ENCODE results near the gene FLYWCH1. TPM values are rescaled to one million over a fixed set of nuclear protein-coding genes. Genes with fewer than 3 reads are reported as not detected.
A peak's percentile ranks its signal among the peaks of the same experiment; 100 is the strongest.
"Not testable (repeated sequence)": the region's sequence is repeated elsewhere in the genome, so short reads cannot be mapped to it uniquely, and the experiment has no call there.

The FLYWCH1 gene
- total RNA-seq, 2 experiments from 2014 or later, result 44.6 to 48.9 TPM

- DNase-seq (no peak), ATAC-seq (no peak)
- peaks cover 8% of the 10 kb centered on the region for H3K4me1 Mint-ChIP-seq (ENCODE audit: low read depth)
- H3K4me3 Mint-ChIP-seq, result no peak overlapping the region
- no peak overlapping the region for H3K27ac Mint-ChIP-seq
- no peaks in the 10 kb centered on the region for H3K27me3 Mint-ChIP-seq (ENCODE audit: low read depth)
- H3K9me3 Mint-ChIP-seq (ENCODE audit: insufficient read depth), result no peaks in the 10 kb centered on the region
- H3K36me3 Mint-ChIP-seq (ENCODE audit: low read depth), result no peaks in the 10 kb centered on the region
- ChIA-PET CTCF (interaction anchor here (1.7 kb wide), 1 partner anchor 17 kb away, joined by 8 read pairs; the partner anchor contains the start of gene FLYWCH2), POLR2A (no interaction called here)
Observed at GRCh38 chr16:2900526-2901075, 11.1 kb upstream of the FLYWCH1 start.

GRCh38 chr16:2902337-2903130 lies 9.2 kb upstream of the FLYWCH1 start:
- H3K9me3 Mint-ChIP-seq (ENCODE audit: insufficient read depth), result no peaks in the 10 kb centered on the region
- H3K36me3 Mint-ChIP-seq (ENCODE audit: low read depth), result no peaks in the 10 kb centered on the region
- no peak overlapping the region for H3K4me3 Mint-ChIP-seq
- DNase-seq (no peak), ATAC-seq (no peak)
- ChIA-PET POLR2A (interaction anchor here (0.5 kb wide), 1 partner anchor 220 kb away, joined by 3 read pairs; no protein-coding TSS in a partner anchor), CTCF (interaction anchor here (0.7 to 2.1 kb wide), 5 partner anchors 9 to 34 kb away, joined by 3 to 12 read pairs (median 8); partner anchors contain the start of genes FLYWCH1 and FLYWCH2)
- no peak overlapping the region for H3K27ac Mint-ChIP-seq
- peaks cover 26% of the 10 kb centered on the region for H3K4me1 Mint-ChIP-seq (ENCODE audit: low read depth)
- H3K27me3 Mint-ChIP-seq (ENCODE audit: low read depth), result no peaks in the 10 kb centered on the region

GRCh38 chr16:2904100-2904921 lies 7.4 kb upstream of the FLYWCH1 start:
- ChIA-PET POLR2A (no interaction called here), CTCF (interaction anchor here (1.2 to 2.1 kb wide), 2 partner anchors 16 to 21 kb away, joined by 5 to 12 read pairs; partner anchors contain the start of gene FLYWCH2)
- DNase-seq (peak; percentile 84), ATAC-seq (peak; percentile 61)
- Mint-ChIP-seq H3K36me3 (ENCODE audit: low read depth) (no peaks in the 10 kb centered on the region), H3K9me3 (ENCODE audit: insufficient read depth) (no peaks in the 10 kb centered on the region), H3K4me3 (peak overlapping the region; percentile 91), H3K27ac (peak overlapping the region; percentile 90), H3K4me1 (ENCODE audit: low read depth) (peaks cover 26% of the 10 kb centered on the region), H3K27me3 (ENCODE audit: low read depth) (no peaks in the 10 kb centered on the region)

- Mint-ChIP-seq H3K36me3 (ENCODE audit: low read depth) (no peaks in the 10 kb centered on the region), H3K4me3 (peak overlapping the region; percentile 91), H3K4me1 (ENCODE audit: low read depth) (peaks cover 26% of the 10 kb centered on the region), H3K27ac (peak overlapping the region; percentile 90), H3K9me3 (ENCODE audit: insufficient read depth) (no peaks in the 10 kb centered on the region), H3K27me3 (ENCODE audit: low read depth) (no peaks in the 10 kb centered on the region)
- ATAC-seq, result peak; percentile 2
- CTCF ChIA-PET, result interaction anchor here (1.0 to 3.1 kb wide), 4 partner anchors 12 to 66 kb away, joined by 5 to 25 read pairs (median 10); partner anchors contain the start of gene FLYWCH2
- no peak for DNase-seq
- POLR2A ChIA-PET, result interaction anchor here (1.1 kb wide), 1 partner anchor 127 kb away, joined by 3 read pairs; no protein-coding TSS in a partner anchor
Observed at GRCh38 chr16:2904922-2905240, 6.8 kb upstream of the FLYWCH1 start.

- no peaks in the 10 kb centered on the region for H3K9me3 Mint-ChIP-seq (ENCODE audit: insufficient read depth)
- H3K27ac Mint-ChIP-seq, result peak overlapping the region; percentile 90
- H3K27me3 Mint-ChIP-seq (ENCODE audit: low read depth), result peaks cover 3% of the 10 kb centered on the region
- DNase-seq (peak; percentile 98), ATAC-seq (peak; percentile 79)
- H3K4me1 Mint-ChIP-seq (ENCODE audit: low read depth), result peaks cover 26% of the 10 kb centered on the region
- peak overlapping the region; percentile 91 for H3K4me3 Mint-ChIP-seq
- H3K36me3 Mint-ChIP-seq (ENCODE audit: low read depth), result no peaks in the 10 kb centered on the region
- ChIA-PET CTCF (interaction anchor here (0.7 to 3.1 kb wide), 10 partner anchors 11 to 66 kb away, joined by 3 to 25 read pairs (median 4); partner anchors contain the start of gene FLYWCH2), POLR2A (interaction anchor here (0.7 to 1.1 kb wide), 3 partner anchors 9 to 128 kb away, joined by 3 to 4 read pairs (median 3); partner anchors contain the start of gene FLYWCH2)
Observed at GRCh38 chr16:2905241-2905987, 6.3 kb upstream of the FLYWCH1 start.

GRCh38 chr16:2905988-2906387 lies 5.7 kb upstream of the FLYWCH1 start:
- DNase-seq (no peak), ATAC-seq (no peak)
- peaks cover 5% of the 10 kb centered on the region for H3K27me3 Mint-ChIP-seq (ENCODE audit: low read depth)
- peak overlapping the region; percentile 91 for H3K4me3 Mint-ChIP-seq
- no peaks in the 10 kb centered on the region for H3K9me3 Mint-ChIP-seq (ENCODE audit: insufficient read depth)
- H3K4me1 Mint-ChIP-seq (ENCODE audit: low read depth), result peaks cover 27% of the 10 kb centered on the region
- peak overlapping the region; percentile 62 for H3K27ac Mint-ChIP-seq
- ChIA-PET POLR2A (interaction anchor here (0.7 to 1.1 kb wide), 3 partner anchors 8 to 128 kb away, joined by 3 to 4 read pairs (median 3); partner anchors contain the start of gene FLYWCH2), CTCF (interaction anchor here (0.7 to 3.1 kb wide), 10 partner anchors 11 to 67 kb away, joined by 3 to 25 read pairs (median 4); partner anchors contain the start of gene FLYWCH2)
- no peaks in the 10 kb centered on the region for H3K36me3 Mint-ChIP-seq (ENCODE audit: low read depth)

- H3K4me3 Mint-ChIP-seq; ATAC-seq; H3K27ac Mint-ChIP-seq; H3K27me3 Mint-ChIP-seq (ENCODE audit: low read depth); H3K9me3 Mint-ChIP-seq (ENCODE audit: insufficient read depth); H3K36me3 Mint-ChIP-seq (ENCODE audit: low read depth): not testable (repeated sequence)
- DNase-seq, result peak; percentile 66
- H3K4me1 Mint-ChIP-seq (ENCODE audit: low read depth), result peaks cover 34% of the 10 kb centered on the region
- CTCF ChIA-PET, result interaction anchor here (1.2 to 3.1 kb wide), 5 partner anchors 9 to 68 kb away, joined by 3 to 25 read pairs (median 11); partner anchors contain the start of gene FLYWCH2
- POLR2A ChIA-PET, result interaction anchor here (1.0 kb wide), 1 partner anchor 24 kb away, joined by 3 read pairs; the partner anchor contains the start of gene FLYWCH2
Observed at GRCh38 chr16:2907084-2907753, 4.5 kb upstream of the FLYWCH1 start.

GRCh38 chr16:2910441-2910969 lies 1.2 kb upstream of the FLYWCH1 start:
- ATAC-seq, result no peak
- POLR2A ChIA-PET, result no interaction called here
- H3K9me3 Mint-ChIP-seq (ENCODE audit: insufficient read depth), result no peaks in the 10 kb centered on the region
- no peak overlapping the region for H3K4me3 Mint-ChIP-seq
- CTCF ChIA-PET, result interaction anchor here (1.0 to 4.4 kb wide), 7 partner anchors 8 to 42 kb away, joined by 3 to 32 read pairs (median 11); no protein-coding TSS in a partner anchor
- H3K4me1 Mint-ChIP-seq (ENCODE audit: low read depth), result peaks cover 43% of the 10 kb centered on the region
- DNase-seq, result no peak
- H3K27me3 Mint-ChIP-seq (ENCODE audit: low read depth), result peaks cover 5% of the 10 kb centered on the region
- H3K27ac Mint-ChIP-seq, result no peak overlapping the region
- peaks cover 6% of the 10 kb centered on the region for H3K36me3 Mint-ChIP-seq (ENCODE audit: low read depth)

GRCh38 chr16:2912330-2913199 lies 834 bp downstream of the FLYWCH1 start:
- peaks cover 5% of the 10 kb centered on the region for H3K27me3 Mint-ChIP-seq (ENCODE audit: low read depth)
- peaks cover 27% of the 10 kb centered on the region for H3K4me1 Mint-ChIP-seq (ENCODE audit: low read depth)
- H3K9me3 Mint-ChIP-seq (ENCODE audit: insufficient read depth), result no peaks in the 10 kb centered on the region
- POLR2A ChIA-PET, result interaction anchor here (0.5 to 1.5 kb wide), 4 partner anchors 15 to 179 kb away, joined by 3 to 5 read pairs (median 4); partner anchors contain the start of gene FLYWCH2
- CTCF ChIA-PET, result interaction anchor here (0.8 to 4.4 kb wide), 10 partner anchors 15 to 136 kb away, joined by 3 to 32 read pairs (median 6); partner anchors contain the start of gene FLYWCH2
- peak overlapping the region; percentile 83 for H3K27ac Mint-ChIP-seq
- peak; percentile 46 for DNase-seq
- peaks cover 14% of the 10 kb centered on the region for H3K36me3 Mint-ChIP-seq (ENCODE audit: low read depth)
- peak overlapping the region; percentile 88 for H3K4me3 Mint-ChIP-seq
- peak; percentile 38 for ATAC-seq
